Smooth muscle cell (in vitro differentiated cells): ENCODE measurements around the gene PEBP1. TPM values are rescaled to one million over a fixed set of nuclear protein-coding genes. Genes with fewer than 3 reads are reported as not detected.

Experiments used
- DNase-seq: peaks from one replicate; lab custom pipeline; 2025; ENCODE audit not compliant: unreplicated experiment; lab: John Stamatoyannopoulos, UW
- H2AFZ ChIP-seq: fragments of 200-600 bp; sonication (generic); 2 replicates; pipeline ENCODE4 v1.6.0; 2016; ENCODE audit warnings: antibody characterized with exemption, low read depth, mild to moderate bottlenecking
- H3F3A ChIP-seq: fragments of 200-600 bp; sonication (generic); 2 replicates; pipeline ENCODE4 v1.6.0; 2017; ENCODE audit warnings: antibody characterized with exemption, low read depth
- H3K27ac ChIP-seq: fragments of 200-600 bp; sonication (generic); 2 replicates; pipeline ENCODE4 v1.5.1; 2016; ENCODE audit warnings: low read depth, mild to moderate bottlenecking
- H3K27me3 ChIP-seq: fragments of 200-600 bp; sonication (generic); 2 replicates; pipeline ENCODE4 v1.6.1; 2016; ENCODE audit warnings: low read depth, mild to moderate bottlenecking
- H3K36me3 ChIP-seq: fragments of 200-600 bp; sonication (generic); 2 replicates; pipeline ENCODE4 v1.5.1; 2016; ENCODE audit warnings: low read depth
- H3K4me1 ChIP-seq: fragments of 200-600 bp; sonication (generic); 2 replicates; pipeline ENCODE4 v1.5.1; 2016; ENCODE audit warnings: low read depth
- H3K4me2 ChIP-seq: fragments of 200-600 bp; sonication (generic); 2 replicates; pipeline ENCODE4 v1.6.0; 2016; ENCODE audit warnings: mild to moderate bottlenecking
- H3K4me3 ChIP-seq: fragments of 200-600 bp; sonication (generic); 2 replicates; pipeline ENCODE4 v1.5.1; 2016; ENCODE audit warnings: mild to moderate bottlenecking
- H3K79me2 ChIP-seq: fragments of 200-600 bp; sonication (generic); 2 replicates; pipeline ENCODE4 v1.6.0; 2016; ENCODE audit warnings: low read depth, mild to moderate bottlenecking
- H3K9ac ChIP-seq: fragments of 200-600 bp; sonication (generic); 2 replicates; pipeline ENCODE4 v1.6.0; 2016; ENCODE audit warnings: low read depth
- H3K9me3 ChIP-seq: fragments of 200-600 bp; sonication (generic); replicated peaks from 2 replicates; pipeline ENCODE4 v1.5.1; 2016; ENCODE audit warnings: low read depth
- H4K20me1 ChIP-seq: fragments of 200-600 bp; sonication (generic); 2 replicates; pipeline ENCODE4 v1.6.0; 2016; ENCODE audit warnings: low read depth
- WGBS: methylation state at CpG from one replicate; pipeline ENCODE4 v1.1.7; 2016; ENCODE audit warnings: low lambda C conversion rate; 5-methylcytosine and 5-hydroxymethylcytosine counted together
- polyA plus RNA-seq: library from polyadenylated mRNA; unstranded; fragments of >200 nt; fragmentation: Nextera tagmentation; extraction: Ambion mirVana; gene quantifications from 2 replicates; pipeline ENCODE4 v1.2.1, GENCODE V29; 2016
- total RNA-seq: library from RNA; depleted of rRNA; stranded (reverse); fragments of >200 nt; gene quantifications from 2 replicates; pipeline ENCODE4 v1.2.3, GENCODE V29; 2014
- TF ChIP-seq, protein P1 (sequence below): fragments of 200-600 bp; sonication (generic); IDR thresholded peaks from 2 replicates; pipeline ENCODE4 v1.5.1; 2017; ENCODE audit warnings: borderline replicate concordance, mild to moderate bottlenecking, antibody characterized with exemption; ENCODE audit not compliant: insufficient read depth, poor library complexity, severe bottlenecking

The PEBP1 gene
- total and polyA plus RNA-seq, 2 experiments from 2014 or later = 118 to 199 TPM

DNA sequence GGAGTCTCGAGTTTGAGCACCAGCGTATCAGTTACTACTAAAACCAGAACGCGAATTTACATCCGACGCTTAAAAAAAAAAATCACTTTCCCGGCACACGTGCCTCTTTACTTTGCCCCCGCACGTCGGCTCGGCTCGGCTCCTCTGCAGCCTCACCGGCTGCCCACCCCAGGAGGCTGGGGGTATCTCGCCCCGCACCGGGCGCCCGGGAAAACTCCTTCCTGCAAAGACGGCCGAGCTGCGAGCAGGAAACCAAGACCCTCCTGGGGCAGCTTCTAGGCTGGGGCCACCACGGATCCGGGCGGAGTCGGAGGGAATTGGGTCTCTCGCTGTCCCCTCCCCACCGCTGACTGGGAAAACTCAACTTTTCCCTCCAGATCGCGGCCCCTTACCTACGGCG, 32.7 kb upstream of the PEBP1 start:
- DNase-seq = peak; percentile 36
- H3K4me2 ChIP-seq = peak overlapping the region; percentile 99
- no peaks in the 10 kb centered on the region for H3K36me3 ChIP-seq
- no peak overlapping the region for H3K9ac ChIP-seq
- WGBS = under 1% methylated on average over 32 of the region's 32 CpGs
- H3K27ac ChIP-seq = no peak overlapping the region
- H3K9me3 ChIP-seq = no peaks in the 10 kb centered on the region
- no peaks in the 10 kb centered on the region for H3F3A ChIP-seq
- no peaks in the 10 kb centered on the region for H3K27me3 ChIP-seq
- TF ChIP-seq, protein P1, sequence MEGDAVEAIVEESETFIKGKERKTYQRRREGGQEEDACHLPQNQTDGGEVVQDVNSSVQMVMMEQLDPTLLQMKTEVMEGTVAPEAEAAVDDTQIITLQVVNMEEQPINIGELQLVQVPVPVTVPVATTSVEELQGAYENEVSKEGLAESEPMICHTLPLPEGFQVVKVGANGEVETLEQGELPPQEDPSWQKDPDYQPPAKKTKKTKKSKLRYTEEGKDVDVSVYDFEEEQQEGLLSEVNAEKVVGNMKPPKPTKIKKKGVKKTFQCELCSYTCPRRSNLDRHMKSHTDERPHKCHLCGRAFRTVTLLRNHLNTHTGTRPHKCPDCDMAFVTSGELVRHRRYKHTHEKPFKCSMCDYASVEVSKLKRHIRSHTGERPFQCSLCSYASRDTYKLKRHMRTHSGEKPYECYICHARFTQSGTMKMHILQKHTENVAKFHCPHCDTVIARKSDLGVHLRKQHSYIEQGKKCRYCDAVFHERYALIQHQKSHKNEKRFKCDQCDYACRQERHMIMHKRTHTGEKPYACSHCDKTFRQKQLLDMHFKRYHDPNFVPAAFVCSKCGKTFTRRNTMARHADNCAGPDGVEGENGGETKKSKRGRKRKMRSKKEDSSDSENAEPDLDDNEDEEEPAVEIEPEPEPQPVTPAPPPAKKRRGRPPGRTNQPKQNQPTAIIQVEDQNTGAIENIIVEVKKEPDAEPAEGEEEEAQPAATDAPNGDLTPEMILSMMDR = no peak
- H2AFZ ChIP-seq = peak overlapping the region; percentile 91
- H3K4me1 ChIP-seq = peaks cover 3% of the 10 kb centered on the region
- no peaks in the 10 kb centered on the region for H3K79me2 ChIP-seq
- H3K4me3 ChIP-seq = peak overlapping the region; percentile 86
- no peaks in the 10 kb centered on the region for H4K20me1 ChIP-seq

DNA sequence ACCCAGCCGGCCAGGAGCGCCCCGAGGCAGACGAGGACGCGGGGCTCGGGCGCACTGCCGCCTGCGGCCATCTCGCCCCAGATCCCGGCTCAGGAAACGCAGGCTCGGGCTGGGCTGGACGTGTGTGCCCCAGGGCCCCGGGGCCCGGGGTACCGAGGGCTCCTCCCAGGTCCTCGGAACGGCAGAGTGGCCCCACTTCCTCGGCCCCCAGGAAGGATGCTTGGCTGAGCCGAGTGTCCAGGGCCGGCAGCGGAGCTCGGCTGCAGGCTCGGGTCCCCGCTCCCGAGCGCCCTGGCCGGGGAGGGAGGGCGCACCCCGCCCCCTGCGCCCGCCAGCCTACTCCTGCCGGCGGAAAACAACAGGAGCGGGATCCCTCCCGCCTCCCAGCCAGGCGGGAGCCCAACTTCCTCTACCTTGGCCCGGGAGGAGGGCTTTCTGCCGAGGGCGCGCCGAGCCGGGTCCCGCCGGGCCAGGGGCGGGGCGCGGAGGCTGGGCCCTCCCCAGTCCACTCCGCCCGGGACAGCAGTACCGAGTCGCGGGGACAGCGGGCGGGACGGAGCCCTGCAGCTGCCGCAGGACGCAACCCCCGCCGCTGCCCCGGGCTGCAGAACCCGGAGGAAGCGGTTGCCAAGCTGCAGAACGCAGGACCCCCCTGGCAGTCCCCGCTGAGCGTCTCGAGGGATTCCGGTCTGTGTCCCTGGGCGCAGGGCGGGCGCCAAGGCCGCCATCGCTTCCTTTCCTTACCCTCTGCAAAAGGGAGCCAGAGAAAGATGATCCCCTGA, 32.1 kb upstream of the PEBP1 start, which contains the start of gene VSIG10:
TSS of gene VSIG10 (minus strand) at position 411 of the 782 bp plus-strand sequence. CDS start at position 71, 340 bp downstream.
- no peaks in the 10 kb centered on the region for H3K27me3 ChIP-seq
- H3K4me1 ChIP-seq = peaks cover 3% of the 10 kb centered on the region
- H3K79me2 ChIP-seq = no peaks in the 10 kb centered on the region
- H3K4me3 ChIP-seq = peak within 1 kb of the TSS; percentile 86
- H2AFZ ChIP-seq = peak within 1 kb of the TSS; percentile 91
- no peak within 1 kb of the TSS for H3K9ac ChIP-seq
- H3K36me3 ChIP-seq = no peaks in the 10 kb centered on the region
- H3K4me2 ChIP-seq = peak within 1 kb of the TSS; percentile 99
- TF ChIP-seq, protein P1 = no peak
- 1% methylated on average over 70 of the region's 75 CpGs for WGBS
- peak; percentile 46 for DNase-seq
- no peak within 1 kb of the TSS for H3K27ac ChIP-seq
- H4K20me1 ChIP-seq = no peaks in the 10 kb centered on the region
- H3F3A ChIP-seq = no peaks in the 10 kb centered on the region
- no peaks in the 10 kb centered on the region for H3K9me3 ChIP-seq

DNA sequence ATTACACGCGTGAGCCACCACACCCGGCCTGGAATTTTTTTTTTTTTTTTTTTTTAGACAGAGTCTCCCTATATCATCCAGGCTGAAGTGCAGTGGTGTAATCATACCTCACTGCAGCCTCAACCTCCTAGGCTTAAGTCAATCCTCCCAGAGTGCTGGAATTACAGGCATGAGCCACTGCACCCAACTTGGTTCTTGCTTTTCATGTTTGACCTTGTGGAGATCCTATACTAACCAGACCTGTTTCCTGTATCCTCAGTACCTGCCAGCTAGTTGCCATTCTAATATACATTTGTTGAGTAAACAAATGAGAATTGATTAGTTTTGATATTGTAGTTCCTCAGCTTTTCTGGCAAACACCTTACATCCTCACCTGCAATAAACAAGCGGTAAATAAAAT, 28.9 kb upstream of the PEBP1 start:
- Histone ChIP-seq H3F3A (no peaks in the 10 kb centered on the region), H3K4me3 (no peak overlapping the region), H3K9ac (no peak overlapping the region), H3K9me3 (no peaks in the 10 kb centered on the region), H3K79me2 (no peaks in the 10 kb centered on the region), H3K36me3 (no peaks in the 10 kb centered on the region), H4K20me1 (no peaks in the 10 kb centered on the region), H3K4me1 (peaks cover 3% of the 10 kb centered on the region), H3K4me2 (no peak overlapping the region), H2AFZ (no peak overlapping the region), H3K27ac (no peak overlapping the region), H3K27me3 (no peaks in the 10 kb centered on the region)
- 75% methylated on average over 4 of the region's 4 CpGs for WGBS
- DNase-seq = no peak
- TF ChIP-seq, protein P1 = no peak
